Psoas muscle (tissue), 8 donors: ENCODE data around the gene HSD17B1. TPM values are rescaled to one million over a fixed set of nuclear protein-coding genes. Genes with fewer than 3 reads are reported as not detected.
A peak's percentile ranks its signal among the peaks of the same experiment; 100 is the strongest.

Experiments used
- ATAC-seq, 4 donors: fragments of 200-7000 bp; cut with Tn5 transposase; one replicate each; pipeline ENCODE4 v1.9.1; 2020; ENCODE audit warnings: moderate library complexity in 3 of 4, mild to moderate bottlenecking in 2 of 4
- DNase-seq, 2 donors: peaks; one replicate each; pipeline ENCODE4 v3.0.0-alpha.2; 2020
- H3K27ac ChIP-seq: fragments of 200-600 bp; one replicate; pipeline ENCODE4 v1.8.0; 2022
- H3K27me3 ChIP-seq, 3 donors: fragments of 200-600 bp in 1 of 3; one replicate each; pipeline versions ENCODE4 v1.6.1 to v1.8.0; 2013 to 2022; ENCODE audit warnings: low read length in 2 of 3, mild to moderate bottlenecking in 2 of 3, moderate library complexity in 1 of 3; ENCODE audit not compliant: insufficient read depth in 3 of 3
- H3K36me3 ChIP-seq, 2 donors: fragments of 200-600 bp in 1 of 2; one replicate each; pipeline versions ENCODE4 v1.6.1 to v1.8.0; 2013 to 2022; ENCODE audit warnings: low read depth in 1 of 2, mild to moderate bottlenecking in 1 of 2, moderate library complexity in 1 of 2; ENCODE audit not compliant: insufficient read depth in 1 of 2
- H3K4me1 ChIP-seq: fragments of 200-600 bp; one replicate; pipeline ENCODE4 v1.8.0; 2022
- H3K4me3 ChIP-seq: fragments of 200-600 bp; one replicate; pipeline ENCODE4 v1.8.0; 2022; ENCODE audit warnings: mild to moderate bottlenecking
- H3K9me3 ChIP-seq: fragments of 200-600 bp; one replicate; pipeline ENCODE4 v1.8.0; 2022
- CTCF ChIP-seq: fragments of 200-600 bp; IDR thresholded peaks from one replicate; pipeline ENCODE4 v1.8.0; 2022; ENCODE audit warnings: antibody characterized with exemption
- WGBS, 3 donors: extraction: QIAGEN DNeasy Blood & Tissue Kit; methylation state at CpG; one replicate each; pipeline versions ENCODE4 v1.1.6 to v1.1.7; 2013; 5-methylcytosine and 5-hydroxymethylcytosine counted together
- intact Hi-C, 2 donors: fragments of 100-400 bp; cut with DNase I; formaldehyde crosslinking; loops; one replicate each; pipeline versions ENCODE4 v1.11.0 to v1.14.2; 2022
- polyA plus RNA-seq, 3 donors: library from polyadenylated mRNA; stranded (reverse); fragments of 200-250 nt; gene quantifications; one replicate each; pipeline ENCODE4 v1.2.3, GENCODE V29; 2013
- total RNA-seq, 4 donors: library from RNA; stranded (reverse); fragmentation: NEBNext Ultra II Directional in 2 of 4; extraction: Animal tissue kit (Norgen Biotek cat#: 25700) in 2 of 4; gene quantifications; one replicate each; pipeline versions ENCODE4 v1.2.1 to v1.2.4, GENCODE V29; 2021 to 2023
- donor health status: healthy with polysubstance abuse.
- donor health status: DM: no; HTN: no; CAD: no; lungs with moderate emphysema.
- donor health status: Bipolar disorder and iron deficiency.
- donor health status: healthy.
- donor health status: DM: yes; HTN: yes; CAD: no.
- donor health status: DM: no; HTN: no; CAD: no.
- donor health status: DM: no; HTN: no; CAD: no.
- donor health status: DM: yes; HTN: yes; CAD: no.

The HSD17B1 gene
- total and polyA plus RNA-seq, 7 donors = 0.54 to 2.1 (median 1.2) TPM

- H3K27me3 ChIP-seq = no peaks in the 10 kb centered on the region
- no peak for DNase-seq
- 38 to 45% (median 38%) methylated on average over 11 of the region's 11 CpGs for WGBS, 3 donors
- no peaks in the 10 kb centered on the region for H3K9me3 ChIP-seq
- peaks cover 74% of the 10 kb centered on the region for H3K4me1 ChIP-seq
- H3K27ac ChIP-seq = peak overlapping the region; percentile 84
- ATAC-seq = no peak
- peaks cover 3 to 40% of the 10 kb centered on the region in 2 donors for H3K36me3 ChIP-seq
- intact Hi-C loops = loop anchor here in 1 of 2 donors (5.0 kb wide), 1 partner anchor 99 kb away; the partner anchor contains the start of gene CAVIN1
- TF ChIP-seq CTCF = no peak
- no peak overlapping the region for H3K4me3 ChIP-seq
Measured at GRCh38 chr17:42521666-42522262, 31.0 kb upstream of the HSD17B1 start.

GRCh38 chr17:42522263-42522790 is 30.4 kb upstream of the HSD17B1 start:
- no peak for DNase-seq
- H3K9me3 ChIP-seq = no peaks in the 10 kb centered on the region
- H3K4me3 ChIP-seq = no peak overlapping the region
- H3K4me1 ChIP-seq = peaks cover 72% of the 10 kb centered on the region
- intact Hi-C loops = loop anchor here in 1 of 2 donors (5.0 kb wide), 1 partner anchor 100 kb away; the partner anchor contains the start of gene CAVIN1
- WGBS, 3 donors = 52 to 57% (median 56%) methylated on average over 9 of the region's 9 CpGs
- no peak for TF ChIP-seq CTCF
- no peak for ATAC-seq
- H3K27me3 ChIP-seq = no peaks in the 10 kb centered on the region
- H3K36me3 ChIP-seq = peaks cover 3 to 35% of the 10 kb centered on the region in 2 donors
- peak overlapping the region; percentile 84 for H3K27ac ChIP-seq

DNA sequence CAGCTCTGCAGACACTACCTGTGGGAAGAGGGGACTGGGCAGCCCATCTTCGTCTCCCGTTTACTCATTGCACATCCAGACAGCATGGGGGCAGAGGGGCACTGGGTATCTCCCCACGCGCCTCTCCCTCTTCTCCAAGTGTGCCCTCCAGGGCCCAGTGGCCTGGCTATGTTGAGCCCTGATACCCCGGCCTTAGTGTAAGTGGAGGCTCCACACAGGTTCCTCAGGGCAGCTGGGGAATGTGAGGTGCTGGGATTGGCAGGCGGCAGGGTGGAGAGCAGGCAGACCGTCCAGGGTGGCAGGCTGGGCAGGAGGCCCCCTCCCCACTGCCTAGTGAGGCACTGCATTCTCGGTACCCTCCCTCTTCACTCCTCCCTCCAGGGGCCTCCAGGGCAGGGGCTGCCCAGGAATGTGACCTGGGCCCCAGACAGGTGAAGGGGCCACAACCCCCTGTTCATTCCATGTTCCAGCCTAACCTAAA is 29.9 kb upstream of the HSD17B1 start:
- H3K27ac ChIP-seq = peak overlapping the region; percentile 84
- H3K27me3 ChIP-seq = no peaks in the 10 kb centered on the region
- ATAC-seq (no peak), DNase-seq (no peak)
- no peaks in the 10 kb centered on the region for H3K9me3 ChIP-seq
- peaks cover 68% of the 10 kb centered on the region for H3K4me1 ChIP-seq
- no peak for TF ChIP-seq CTCF
- peaks cover 3 to 31% of the 10 kb centered on the region in 2 donors for H3K36me3 ChIP-seq
- WGBS, 3 donors = 77 to 86% (median 85%) methylated on average over 8 of the region's 8 CpGs
- H3K4me3 ChIP-seq = no peak overlapping the region
- intact Hi-C loops = loop anchor here in 1 of 2 donors (5.0 kb wide), 1 partner anchor 101 kb away; the partner anchor contains the start of gene CAVIN1

DNA sequence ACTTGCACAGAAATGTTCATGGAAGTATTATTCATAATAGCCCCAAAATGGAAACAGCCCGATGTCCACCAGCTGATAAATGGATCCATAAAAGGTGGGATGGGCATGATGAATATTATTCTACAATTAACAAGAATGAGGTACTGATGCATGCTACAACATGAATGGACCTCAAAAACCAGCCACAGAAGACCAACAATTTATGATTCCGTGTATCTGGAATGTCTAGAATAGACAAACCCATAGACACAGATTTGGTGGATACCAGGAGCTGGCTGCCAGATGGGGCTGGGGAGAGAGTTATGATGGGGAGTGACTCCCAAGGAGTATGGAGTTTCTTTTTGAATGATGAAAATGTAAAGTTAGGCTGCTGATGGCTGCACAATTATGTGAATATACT is 27.5 kb upstream of the HSD17B1 start:
- no peaks in the 10 kb centered on the region for H3K27me3 ChIP-seq
- ATAC-seq (no peak), DNase-seq (no peak)
- peaks cover 3 to 31% of the 10 kb centered on the region in 2 donors for H3K36me3 ChIP-seq
- intact Hi-C loops = loop anchor here in 1 of 2 donors (5.0 kb wide), 1 partner anchor 203 kb away; no protein-coding TSS in a partner anchor
- no peak overlapping the region for H3K4me3 ChIP-seq
- 76 to 95% (median 78%) methylated on average over 2 of the region's 2 CpGs for WGBS, 3 donors
- TF ChIP-seq CTCF = no peak
- H3K4me1 ChIP-seq = peaks cover 48% of the 10 kb centered on the region
- no peaks in the 10 kb centered on the region for H3K9me3 ChIP-seq
- peak overlapping the region; percentile 84 for H3K27ac ChIP-seq
